Upper lobe of left lung (tissue), 4 donors: ENCODE measurements around the gene KIAA1958.

Source experiments
- CTCF ChIP-seq, 6 experiments: fragments of 450-650 bp in 4 of 6; fragments of 200-600 bp in 2 of 6; sonication (generic) in 2 of 6; IDR thresholded peaks; one replicate each; pipeline ENCODE4 v1.5.1; 2016 to 2019; ENCODE audit warnings: antibody characterized with exemption in 6 of 6
- EP300 ChIP-seq, 4 donors: sonication (generic); formaldehyde crosslinking; IDR thresholded peaks; one replicate each; pipeline ENCODE4 v1.5.1; 2017; ENCODE audit warnings: antibody characterized with exemption in 4 of 4, control low read depth in 2 of 4
- POLR2A ChIP-seq, 4 donors: fragments of 450-650 bp; IDR thresholded peaks; one replicate each; pipeline ENCODE4 v1.5.1; 2016 to 2017; ENCODE audit warnings: antibody characterized with exemption in 4 of 4, mild to moderate bottlenecking in 2 of 4
- POLR2AphosphoS5 ChIP-seq, 2 donors: sonication (generic); formaldehyde crosslinking; IDR thresholded peaks; one replicate each; pipeline ENCODE4 v1.5.1; 2017; ENCODE audit warnings: antibody characterized with exemption in 2 of 2

GRCh38 chr9:112484607-112485006, 2.0 kb upstream of the KIAA1958 start:
- TF ChIP-seq EP300 (IDR thresholded peaks at IDR 0.05): no peak
- TF ChIP-seq POLR2A (IDR thresholded peaks at IDR 0.05): no peak
- TF ChIP-seq CTCF (IDR thresholded peaks at IDR 0.05): no peak
- no peak for TF ChIP-seq POLR2AphosphoS5 (IDR thresholded peaks at IDR 0.05)
